HG02884 (cell line): Measurements from ENCODE around the gene HIVEP3.

Experiments
- ATAC-seq: cut with Tn5 transposase; IDR thresholded peaks from one replicate; pipeline ENCODE4 v1.9.1; 2021; ENCODE audit warnings: mild to moderate bottlenecking, moderate library complexity; ENCODE audit not compliant: unreplicated experiment

HIVEP3 gene

DNA sequence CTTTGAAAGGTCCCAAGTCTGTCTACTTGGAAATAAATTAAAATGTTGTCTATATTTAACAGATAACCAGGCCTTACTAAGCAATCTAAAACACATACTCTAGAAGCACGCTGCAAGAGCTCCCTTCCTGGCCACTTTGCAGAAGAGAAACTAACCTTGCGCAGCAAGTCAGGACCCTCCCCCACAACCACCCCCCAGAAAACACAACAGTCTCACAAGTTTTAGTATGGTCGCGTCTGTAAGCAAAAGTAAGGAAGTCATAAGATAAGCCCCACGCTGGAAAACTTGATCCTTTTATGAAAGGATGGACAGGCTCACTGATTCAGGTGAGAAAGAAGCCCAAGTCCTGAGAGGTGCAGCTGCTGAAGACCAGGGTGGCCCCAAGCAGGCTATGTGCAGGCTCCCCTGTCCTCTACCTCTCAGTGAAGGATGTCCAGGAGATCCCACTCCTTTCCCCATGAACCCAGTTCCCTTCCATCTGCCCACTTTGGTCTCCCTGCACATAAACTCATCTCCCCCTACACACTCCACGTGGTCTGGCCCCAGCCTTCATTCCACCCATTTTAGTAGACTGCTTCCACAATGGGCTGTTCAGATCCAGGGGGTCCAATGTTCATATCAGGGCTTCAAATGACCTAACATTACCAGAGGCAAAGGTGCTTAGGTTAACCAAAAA lies 23.8 kb downstream of the HIVEP3 start:
- no peak for ATAC-seq

DNA sequence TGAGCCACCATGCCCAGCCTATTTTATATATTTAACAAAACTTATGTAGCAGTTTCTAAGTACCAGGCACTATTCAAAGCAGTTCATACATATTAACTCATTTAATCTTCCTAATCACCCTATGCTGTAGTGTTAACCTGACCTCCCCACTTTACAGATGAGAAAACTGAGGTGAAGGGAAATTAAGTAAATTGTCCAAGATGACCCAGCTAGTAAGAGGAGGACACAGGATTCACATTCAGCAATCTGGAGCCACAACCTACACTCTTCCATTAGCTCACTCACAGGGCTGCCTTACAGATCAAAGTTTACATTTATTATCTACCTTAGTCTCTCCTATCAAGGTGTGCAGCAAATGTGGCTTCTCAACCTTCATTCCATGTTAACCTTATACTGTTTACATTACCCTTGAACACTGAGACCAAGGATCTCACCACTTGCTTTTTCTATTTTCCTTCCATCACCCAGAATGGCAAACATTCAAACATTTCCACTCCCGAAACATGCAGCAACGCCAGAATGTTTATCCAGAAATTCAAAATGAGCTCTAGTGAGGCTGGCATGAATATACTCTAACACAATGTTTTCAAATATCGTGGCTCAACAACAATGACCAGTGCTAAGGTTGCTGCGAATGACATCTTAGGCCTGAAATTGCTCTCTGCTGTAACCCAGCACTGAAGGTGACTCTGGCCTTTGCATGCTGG lies 24.5 kb downstream of the HIVEP3 start:
- ATAC-seq: no peak

DNA sequence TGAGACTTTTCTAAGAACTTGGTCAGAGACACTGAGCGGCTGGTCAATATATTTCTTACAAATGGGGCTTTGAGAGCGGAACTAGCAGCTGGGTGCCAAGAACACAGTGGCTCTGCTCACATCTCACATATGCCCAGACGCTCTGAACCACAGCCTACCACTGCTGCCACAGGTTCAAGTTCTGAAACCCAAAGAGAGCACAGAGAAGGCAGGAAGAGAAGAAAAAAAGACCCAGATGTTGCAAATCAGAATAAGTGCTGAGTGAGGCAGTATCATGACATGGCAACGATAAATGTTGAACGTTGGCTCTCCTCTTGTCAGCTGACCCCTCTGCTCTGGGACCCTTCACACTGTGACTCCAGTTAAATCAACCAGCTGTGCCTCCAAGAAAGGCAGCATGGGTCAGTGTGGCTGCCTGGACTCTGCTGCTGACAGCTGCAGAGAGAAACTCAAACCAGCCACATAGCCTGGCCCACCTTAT lies 26.4 kb downstream of the HIVEP3 start:
- no peak for ATAC-seq

DNA sequence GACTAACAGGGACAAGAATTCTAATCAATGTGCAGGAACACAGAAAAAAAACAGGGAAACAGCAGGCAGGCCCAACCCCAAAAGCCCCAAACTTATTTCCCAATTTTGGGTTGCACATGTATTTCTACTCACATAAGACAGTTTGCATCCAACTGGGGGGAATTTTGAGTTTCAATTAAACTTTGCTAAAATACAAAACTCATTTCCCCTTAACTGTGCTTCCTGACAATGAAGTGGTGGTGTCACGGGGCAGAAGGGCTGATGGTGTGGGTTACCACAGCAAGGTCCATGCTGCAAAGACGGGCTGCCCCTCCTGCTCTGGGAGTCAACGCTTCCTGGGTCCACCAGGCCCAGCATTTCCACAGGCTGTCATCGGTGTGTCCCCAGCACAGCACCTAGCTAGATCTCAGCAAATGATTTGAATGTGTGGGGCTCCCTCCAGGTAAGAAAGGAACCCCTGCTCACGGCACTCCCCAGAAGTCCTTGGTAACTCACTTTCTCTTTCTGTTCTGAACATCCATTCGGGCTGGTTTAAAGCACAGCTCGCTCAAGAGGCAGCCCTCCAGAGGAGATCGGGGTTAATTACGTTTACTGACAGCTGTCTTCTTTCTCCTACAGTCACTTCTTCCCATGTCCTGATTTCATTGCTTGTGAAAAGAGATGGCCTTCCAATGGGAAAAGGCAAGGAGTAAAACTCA lies 27.4 kb downstream of the HIVEP3 start:
- peak; percentile 84 for ATAC-seq

DNA sequence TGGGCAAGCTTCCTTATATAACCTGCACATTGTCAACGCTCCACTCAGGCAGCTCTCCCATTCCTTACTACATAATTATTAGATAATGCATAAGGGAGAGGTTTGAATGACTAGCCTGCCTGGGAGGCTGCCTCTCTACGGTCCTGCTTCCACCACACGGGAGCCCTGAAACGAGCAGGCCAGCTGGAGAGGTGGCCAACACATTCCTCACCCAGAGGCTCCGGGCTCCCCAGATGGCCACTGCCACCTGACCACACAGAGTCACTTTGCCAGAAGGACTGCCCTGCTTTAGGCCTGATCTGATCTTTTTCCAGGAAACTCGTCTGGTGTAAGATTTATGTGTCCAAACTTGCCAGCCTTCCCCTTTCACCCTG lies 27.9 kb downstream of the HIVEP3 start:
- no peak for ATAC-seq

DNA sequence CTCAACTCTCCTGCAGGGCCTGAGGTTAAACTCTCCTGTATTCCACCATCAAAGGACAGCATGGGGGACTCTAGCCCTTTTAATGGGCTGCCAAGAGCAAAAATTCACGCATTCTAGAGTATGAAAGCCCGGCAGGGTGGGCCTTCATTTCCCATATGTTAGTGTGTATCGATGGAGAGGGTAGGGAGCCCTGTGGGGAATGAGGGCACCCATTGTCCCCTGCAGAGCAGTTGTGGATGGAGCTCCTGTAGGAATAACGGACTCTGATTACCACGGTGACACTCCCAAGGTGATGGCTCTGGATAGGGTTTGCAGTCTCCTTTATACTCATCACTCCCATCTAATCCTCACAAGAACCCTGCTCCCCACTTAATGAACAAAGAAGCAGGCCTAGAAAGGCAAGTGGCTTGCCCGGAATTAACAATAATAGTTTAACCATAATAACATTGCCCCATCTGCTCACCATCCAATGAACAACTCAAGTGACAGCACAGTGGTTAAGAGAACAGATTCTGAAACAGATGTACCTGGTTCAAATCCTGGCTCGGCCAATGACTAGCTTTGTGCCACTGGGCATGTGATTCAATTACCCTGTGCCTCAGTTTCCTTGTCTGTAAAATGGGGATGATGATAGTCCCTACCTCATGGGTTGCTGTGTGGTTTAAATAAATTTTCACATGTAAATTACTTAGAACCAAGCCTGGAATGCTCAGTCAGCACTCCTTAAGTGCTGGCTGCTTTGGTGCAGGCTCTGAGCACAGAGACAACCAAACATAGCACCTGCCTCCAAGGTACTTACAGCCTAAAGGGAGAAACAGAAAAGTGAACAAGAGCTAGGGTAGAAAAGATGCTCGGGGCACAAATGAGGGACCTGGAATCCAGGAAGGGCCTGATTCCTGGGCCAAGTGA lies 29.0 kb downstream of the HIVEP3 start:
- ATAC-seq: no peak

DNA sequence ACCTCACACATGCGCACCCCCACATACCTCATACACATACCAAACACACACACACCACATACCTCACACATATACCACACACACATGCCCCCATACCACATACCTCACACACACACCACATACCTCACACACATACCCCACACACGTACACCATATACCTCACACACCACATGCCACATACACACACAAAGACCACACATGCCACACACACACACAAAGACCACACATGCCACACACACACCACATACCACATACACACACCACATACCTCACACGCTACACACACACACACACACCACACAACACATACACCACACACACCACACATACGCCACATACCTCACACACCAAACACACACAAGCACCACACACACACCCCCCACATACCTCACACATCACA lies 30.0 kb downstream of the HIVEP3 start:
- ATAC-seq: no peak

DNA sequence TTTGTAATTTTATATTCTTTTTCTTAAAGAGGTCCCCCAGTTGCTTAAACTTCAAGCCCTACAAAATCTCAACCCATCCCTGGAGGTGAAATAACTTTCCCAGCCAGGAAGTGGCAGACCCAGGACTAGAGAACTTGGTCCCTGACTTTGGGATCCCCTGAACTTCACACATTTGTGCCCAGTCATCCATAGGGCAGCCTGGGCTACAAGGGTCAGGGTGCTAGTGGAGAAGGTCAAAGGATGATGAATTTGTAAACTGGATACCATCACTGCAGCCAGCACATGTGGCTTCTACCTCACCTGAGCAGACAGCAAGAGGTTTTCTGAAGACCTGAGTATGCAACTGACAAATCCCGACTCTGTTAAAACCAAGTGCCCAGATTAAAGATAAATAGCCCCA lies 31.4 kb downstream of the HIVEP3 start:
- ATAC-seq: no peak

GRCh38 chr1:41884256-41885230 lies 34.2 kb downstream of the HIVEP3 start:
- ATAC-seq: no peak

DNA sequence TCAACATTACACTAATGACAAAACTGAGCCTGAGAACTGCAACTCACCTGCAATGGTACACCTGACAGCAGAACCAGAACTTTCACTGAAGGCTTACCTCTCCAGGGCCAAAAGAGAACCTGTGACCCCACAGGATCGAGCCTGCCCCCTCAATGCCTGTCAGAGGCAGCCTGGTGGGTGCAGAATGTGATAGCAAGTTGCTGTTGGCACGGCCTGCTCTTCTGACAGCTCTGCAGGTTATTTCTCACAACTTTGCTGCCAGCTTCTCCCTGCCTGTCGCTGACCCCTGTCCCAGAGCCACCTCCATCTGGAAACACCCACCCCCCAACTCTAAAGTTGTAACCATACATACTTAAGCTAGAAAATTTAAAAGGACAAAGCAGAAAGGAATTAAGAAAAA lies 35.2 kb downstream of the HIVEP3 start:
- ATAC-seq: no peak

GRCh38 chr1:41882486-41882885 lies 36.2 kb downstream of the HIVEP3 start:
- ATAC-seq: no peak

DNA sequence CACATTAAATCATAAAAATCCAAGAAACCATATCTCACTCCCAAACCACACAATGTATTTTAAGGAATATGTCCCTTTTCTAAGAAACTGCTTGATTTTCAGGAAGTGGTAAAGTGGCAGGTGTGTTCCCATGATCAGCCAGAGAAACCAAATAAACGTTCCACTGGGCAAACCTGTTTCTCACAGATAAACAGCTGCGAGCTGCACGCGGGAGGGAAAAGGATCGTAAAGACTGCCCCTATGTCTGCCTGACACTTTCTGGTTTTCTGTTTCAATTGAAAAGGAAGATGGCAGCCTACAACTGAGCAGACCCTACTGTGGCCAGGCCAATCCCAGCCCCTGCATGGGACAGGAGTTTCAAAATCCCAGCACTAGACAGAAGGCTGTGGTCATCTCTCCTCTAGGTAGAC lies 36.6 kb downstream of the HIVEP3 start:
- ATAC-seq: no peak

- ATAC-seq: no peak
Observed at GRCh38 chr1:41880950-41881885, 37.5 kb downstream of the HIVEP3 start.

DNA sequence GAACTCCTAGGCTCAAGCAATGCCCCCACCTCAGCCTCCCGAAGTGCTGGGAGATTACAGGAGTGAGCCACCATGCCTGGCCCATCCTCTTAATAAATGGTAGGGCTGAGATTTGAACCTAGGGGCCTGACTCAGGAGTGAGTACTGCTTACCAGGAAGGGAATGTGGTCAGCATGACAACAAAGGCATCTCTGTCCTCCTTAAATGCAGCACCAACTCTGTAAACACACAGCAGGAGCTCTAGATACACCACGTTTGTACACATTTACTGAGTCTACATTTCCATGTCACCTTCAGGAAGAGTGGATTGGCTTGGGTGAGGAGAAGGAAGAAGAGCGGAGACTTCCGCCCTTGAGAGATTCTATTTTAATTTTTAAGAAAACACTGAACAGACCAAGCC lies 38.5 kb downstream of the HIVEP3 start:
- no peak for ATAC-seq

DNA sequence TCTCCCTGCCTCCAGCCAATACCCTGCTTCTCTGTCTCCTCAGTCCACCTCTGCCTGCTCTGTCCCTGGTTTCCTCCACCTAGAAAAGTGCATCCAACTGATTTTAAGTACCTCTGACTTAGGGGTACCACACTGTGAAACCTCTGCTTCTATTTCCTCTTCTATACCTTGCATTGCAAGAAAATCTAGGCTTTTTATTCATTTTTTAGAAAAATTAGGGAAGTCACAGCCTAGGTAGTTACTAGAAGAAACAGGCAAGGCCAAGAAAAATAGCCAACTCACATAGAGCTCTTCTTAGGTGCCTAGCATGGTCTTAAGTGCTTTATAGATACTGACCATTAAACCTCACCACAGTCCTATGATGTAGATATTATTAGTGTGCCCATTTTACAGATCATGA lies 39.1 kb downstream of the HIVEP3 start:
- ATAC-seq: no peak

DNA sequence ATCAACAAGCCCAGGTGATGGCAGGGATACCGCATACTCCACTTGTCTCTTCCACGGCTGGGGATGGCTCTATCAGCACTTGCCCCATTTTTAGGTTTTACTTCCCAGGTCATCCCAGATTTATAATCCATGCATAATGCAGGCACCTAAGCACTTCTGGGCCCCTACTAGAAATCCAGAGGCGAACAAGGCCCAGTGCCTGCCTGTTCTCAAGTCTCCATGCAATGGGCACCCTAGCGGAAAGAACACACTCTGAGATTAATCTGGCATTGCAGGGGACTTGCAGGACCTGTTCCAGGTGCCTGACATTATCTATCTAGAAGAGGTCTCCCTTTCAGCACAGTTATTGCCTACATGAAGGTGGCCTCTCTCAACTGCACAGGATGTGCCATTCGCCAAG lies 39.8 kb downstream of the HIVEP3 start:
- ATAC-seq: no peak

DNA sequence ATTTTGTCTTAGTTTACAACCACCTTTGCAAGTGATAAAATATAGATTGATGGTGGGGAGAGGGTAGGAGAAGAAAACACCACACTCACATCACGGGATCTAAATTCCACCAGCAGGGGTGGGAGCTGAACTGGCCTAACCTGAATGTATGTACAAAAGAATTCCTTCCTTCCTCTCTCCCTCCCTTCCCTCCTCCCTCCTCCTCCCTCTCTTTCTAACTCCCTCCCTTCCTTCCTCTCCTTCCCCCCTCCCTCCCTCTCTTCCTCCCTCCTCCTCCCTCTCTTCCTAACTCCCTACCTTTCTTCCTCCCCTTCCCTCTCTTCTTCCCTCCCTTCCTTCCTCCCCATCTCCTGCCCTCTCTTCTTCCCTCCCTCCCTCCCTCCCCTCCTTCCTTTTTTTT lies 40.2 kb downstream of the HIVEP3 start:
- no peak for ATAC-seq

- ATAC-seq: no peak
Observed at GRCh38 chr1:41876576-41877445, 41.9 kb downstream of the HIVEP3 start.
